IMR-90 (cell line): ENCODE data around the gene TRPC4AP. TPM values are rescaled to one million over a fixed set of nuclear protein-coding genes. Genes with fewer than 3 reads are reported as not detected.

Experiments
- ATAC-seq: fragments of 200-7000 bp; cut with Tn5 transposase; 2 replicates; pipeline ENCODE4 v1.9.1; 2020; ENCODE audit warnings: low read depth, mild to moderate bottlenecking, moderate library complexity
- BruUV-seq: library from RNA; stranded (reverse); fragments of 400-500 nt; replicated peaks from 2 replicates; lab custom pipeline; 2021; lab: Mats Ljungman, UMichigan
- CTCF ChIA-PET: fragments of 300-600 bp; formaldehyde crosslinking; extraction: SDS; loops from one replicate; lab custom pipeline; 2021; ENCODE audit warnings: antibody characterized with exemption; lab: Yijun Ruan, JAX
- POLR2A ChIA-PET: fragments of 300-600 bp; sonication (Branson Sonifier 250); formaldehyde crosslinking; loops from one replicate; lab custom pipeline; 2022; ENCODE audit warnings: antibody characterized with exemption; ENCODE audit not compliant: unreplicated experiment; lab: Charles Lee
- DNase-seq: peaks from one replicate; pipeline ENCODE4 v3.0.0; 2013
- H2AFZ ChIP-seq: replicated peaks from 2 replicates; pipeline ENCODE3; 2013; ENCODE audit warnings: low read length, mild to moderate bottlenecking; ENCODE audit not compliant: poor library complexity
- H2AK5ac ChIP-seq: 2 replicates; pipeline ENCODE4 v1.6.1; 2013; ENCODE audit warnings: low read depth, low read length, inconsistent platforms
- H2AK9ac ChIP-seq: replicated peaks from 2 replicates; pipeline ENCODE3; 2013; ENCODE audit warnings: mild to moderate bottlenecking, low read depth, low read length, moderate library complexity; ENCODE audit not compliant: poor library complexity
- H2BK120ac ChIP-seq: 2 replicates; pipeline ENCODE4 v1.6.1; 2013; ENCODE audit warnings: low read depth, low read length, inconsistent platforms
- H2BK15ac ChIP-seq: 3 replicates; pipeline ENCODE4 v1.6.1; 2013; ENCODE audit warnings: low read depth, low read length, inconsistent platforms
- H2BK20ac ChIP-seq: 2 replicates; pipeline ENCODE4 v1.6.1; 2013; ENCODE audit warnings: low read depth, mild to moderate bottlenecking, inconsistent platforms, low read length, moderate library complexity
- H2BK5ac ChIP-seq: 2 replicates; pipeline ENCODE4 v1.6.1; 2013; ENCODE audit warnings: mild to moderate bottlenecking, low read depth, low read length, inconsistent platforms; ENCODE audit not compliant: poor library complexity, severe bottlenecking
- H3K14ac ChIP-seq: replicated peaks from 2 replicates; pipeline ENCODE4 v1.6.1; 2013; ENCODE audit warnings: low read depth, low read length, inconsistent platforms
- H3K18ac ChIP-seq: 2 replicates; pipeline ENCODE4 v1.6.1; 2013; ENCODE audit warnings: low read depth, low read length, control low read depth
- H3K23ac ChIP-seq: 2 replicates; pipeline ENCODE4 v1.6.1; 2013; ENCODE audit warnings: low read depth, low read length, inconsistent platforms
- H3K27ac ChIP-seq: 2 replicates; pipeline ENCODE4 v1.5.1; 2013; ENCODE audit warnings: mild to moderate bottlenecking, control low read depth, low read length; ENCODE audit not compliant: insufficient read depth
- H3K27me3 ChIP-seq: 2 replicates; pipeline ENCODE4 v1.6.1; 2013; ENCODE audit warnings: low read length; ENCODE audit not compliant: control insufficient read depth, insufficient read depth
- H3K36me3 ChIP-seq: 2 replicates; pipeline ENCODE4 v1.6.1; 2013; ENCODE audit warnings: low read length, mixed read lengths; ENCODE audit not compliant: control insufficient read depth, insufficient read depth
- H3K4ac ChIP-seq: 2 replicates; pipeline ENCODE4 v1.6.1; 2013; ENCODE audit warnings: low read depth, low read length, inconsistent platforms
- H3K4me1 ChIP-seq: 2 replicates; pipeline ENCODE4 v1.6.1; 2013; ENCODE audit warnings: low read length, mixed read lengths; ENCODE audit not compliant: control insufficient read depth, insufficient read depth
- H3K4me2 ChIP-seq: 2 replicates; pipeline ENCODE4 v1.6.1; 2013; ENCODE audit warnings: low read depth, mild to moderate bottlenecking, control low read depth, low read length, moderate library complexity
- H3K4me3 ChIP-seq: 2 replicates; pipeline ENCODE4 v1.5.1; 2013; ENCODE audit warnings: low read depth, mild to moderate bottlenecking, control low read depth, low read length, moderate library complexity; ENCODE audit not compliant: insufficient read depth
- H3K56ac ChIP-seq: 2 replicates; pipeline ENCODE4 v1.6.1; 2013; ENCODE audit warnings: low read length, inconsistent platforms; ENCODE audit not compliant: insufficient read depth; ENCODE audit errors: extremely low read depth
- H3K79me1 ChIP-seq, 2 experiments: 2 replicates each; pipeline ENCODE4 v1.6.1; 2013; ENCODE audit warnings: low read length in 2 of 2, inconsistent platforms in 1 of 2, low read depth in 1 of 2
- H3K9ac ChIP-seq: 2 replicates; pipeline ENCODE4 v1.6.1; 2013; ENCODE audit warnings: low read depth, low read length, control low read depth
- H3K9me1 ChIP-seq: 2 replicates; pipeline ENCODE4 v1.6.1; 2013; ENCODE audit warnings: low read length, inconsistent platforms; ENCODE audit not compliant: insufficient read depth
- H3K9me3 ChIP-seq: 2 replicates; pipeline ENCODE4 v1.6.1; 2013; ENCODE audit warnings: low read length; ENCODE audit not compliant: control insufficient read depth, insufficient read depth
- H4K20me1 ChIP-seq: 2 replicates; pipeline ENCODE4 v1.6.1; 2013; ENCODE audit warnings: low read length, inconsistent platforms; ENCODE audit not compliant: insufficient read depth
- H4K5ac ChIP-seq: 2 replicates; pipeline ENCODE4 v1.6.1; 2013; ENCODE audit warnings: mild to moderate bottlenecking, low read depth, low read length, control low read depth
- H4K8ac ChIP-seq, 2 experiments: 2 replicates each; pipeline ENCODE4 v1.6.1; 2013; ENCODE audit warnings: low read depth in 2 of 2, low read length in 2 of 2, control low read depth in 1 of 2, inconsistent platforms in 1 of 2
- H4K91ac ChIP-seq: 2 replicates; pipeline ENCODE4 v1.6.1; 2013; ENCODE audit warnings: low read depth, low read length, inconsistent platforms; ENCODE audit not compliant: insufficient read depth
- NFE2L2 ChIP-seq: fragments of 150-350 bp; IDR thresholded peaks from 2 replicates; pipeline ENCODE4 v1.6.1; 2016; ENCODE audit warnings: low read depth, mild to moderate bottlenecking, low read length
- RAD21 ChIP-seq: IDR thresholded peaks from 2 replicates; pipeline ENCODE4 v1.6.1; 2012; ENCODE audit warnings: low read length, improper control_type of control experiment
- WGBS, 2 experiments: methylation state at CpG; one replicate each; pipeline versions ENCODE4 v1.1.5 to v1.1.7; 2013; ENCODE audit warnings: missing lambda C conversion rate in 2 of 2; ENCODE audit not compliant: insufficient read length in 1 of 2; ENCODE audit errors: extremely low coverage in 2 of 2; 5-methylcytosine and 5-hydroxymethylcytosine counted together
- dilution Hi-C: fragments of 300-500 bp; cut with HindIII; formaldehyde crosslinking; loops from one replicate; pipeline ENCODE4 v1.14.3; 2018; ENCODE audit warnings: low sequenced_read_pairs; ENCODE audit not compliant: unreplicated experiment
- in situ Hi-C: fragments of 300-500 bp; cut with MboI; formaldehyde crosslinking; loops from 3 replicates; pipeline ENCODE4 v1.14.3; 2019; ENCODE audit warnings: low sequenced_read_pairs, inconsistent platforms, mixed read lengths
- intact Hi-C: fragments of 100-400 bp; cut with micrococcal nuclease; formaldehyde crosslinking; loops from 2 replicates; pipeline ENCODE4 v1.10.0; 2022
- polyA plus RNA-seq, 3 experiments: library from polyadenylated mRNA; depleted of rRNA; stranded (reverse); fragments of >200 nt; gene quantifications; 2 replicates each; pipeline ENCODE4 v1.2.3, GENCODE V29; 2012; ENCODE audit warnings: low replicate concordance in 1 of 3
- total RNA-seq: library from RNA; depleted of rRNA; stranded (reverse); fragments of >200 nt; gene quantifications from 2 replicates; pipeline ENCODE4 v1.2.3, GENCODE V29; 2012

TRPC4AP gene
- total and polyA plus RNA-seq, 2 of the 4 experiments (the other 2 are of a cell fraction): 41.0 to 81.0 TPM

- in situ Hi-C loops (no loop called here), dilution Hi-C loops (no loop called here), intact Hi-C loops (no loop called here)
- Histone ChIP-seq H3K36me3 (no peaks in the 10 kb centered on the region), H3K4me2 (no peak overlapping the region), H3K79me1 (no peaks in the 10 kb centered on the region), H3K56ac (no peak overlapping the region), H2AFZ (no peak overlapping the region), H3K23ac (no peak overlapping the region), H2BK5ac (no peak overlapping the region), H2BK120ac (no peak overlapping the region), H3K4me3 (no peak overlapping the region), H3K14ac (no peak overlapping the region), H3K4ac (no peak overlapping the region), H2AK9ac (no peak overlapping the region), H4K20me1 (no peaks in the 10 kb centered on the region), H4K5ac (no peak overlapping the region), H3K9me1 (no peaks in the 10 kb centered on the region), H3K27ac (no peak overlapping the region), H3K27me3 (peaks cover 41% of the 10 kb centered on the region), H2BK20ac (no peak overlapping the region), H3K9ac (no peak overlapping the region), H2AK5ac (no peak overlapping the region), H3K9me3 (no peaks in the 10 kb centered on the region), H4K8ac (no peak overlapping the region), H2BK15ac (no peak overlapping the region), H3K4me1 (no peaks in the 10 kb centered on the region), H3K18ac (no peak overlapping the region), H4K91ac (no peak overlapping the region)
- ChIA-PET POLR2A (no interaction called here), CTCF (no interaction called here)
- DNase-seq (no peak), ATAC-seq (no peak)
- no TSS peak for BruUV-seq
- TF ChIP-seq RAD21 (no peak), NFE2L2 (no peak)
- 96% methylated on average over 13 of the region's 42 CpGs; no CpG with 5 or more reads in 1 of the 2 experiments for WGBS, 2 experiments
Observed at GRCh38 chr20:34979366-34980153, 113.0 kb downstream of the TRPC4AP start.
